H1 (cell line): ENCODE measurements around the gene CKLF. TPM values are rescaled to one million over a fixed set of nuclear protein-coding genes. Genes with fewer than 3 reads are reported as not detected.

Experiments used
- CTCF ChIA-PET: fragments of 300-600 bp; sonication (Branson Sonifier 250); formaldehyde crosslinking; loops from one replicate; lab custom pipeline; 2021; ENCODE audit not compliant: partially characterized antibody; lab: Charles Lee
- POLR2A ChIA-PET: fragments of 300-600 bp; sonication (Branson Sonifier 250); formaldehyde crosslinking; loops from one replicate; lab custom pipeline; 2021; ENCODE audit warnings: inconsistent platforms; ENCODE audit not compliant: partially characterized antibody; lab: Charles Lee
- DNase-seq, 2 experiments: peaks; one replicate each; pipeline versions ENCODE4 v3.0.0 to v3.0.0-alpha.2; 2010 to 2022; ENCODE audit warnings: low spot score in 2 of 2, low read depth in 1 of 2, mixed read lengths in 1 of 2
- FAIRE-seq: peaks from 2 replicates; lab custom pipeline; 2011; peaks lifted over from hg19 to GRCh38; lab: Jason Lieb, UNC
- H2AFZ ChIP-seq: 2 replicates; pipeline ENCODE4 v1.8.1; 2012; ENCODE audit warnings: low read length, inconsistent platforms
- H2AK5ac ChIP-seq: 2 replicates; pipeline ENCODE4 v1.6.1; 2013; ENCODE audit warnings: low read depth, low read length
- H2BK120ac ChIP-seq: replicated peaks from 2 replicates; pipeline ENCODE3; 2013; ENCODE audit warnings: low read depth, low read length, inconsistent platforms
- H2BK12ac ChIP-seq: 2 replicates; pipeline ENCODE4 v1.6.1; 2013; ENCODE audit warnings: low read depth, low read length
- H2BK15ac ChIP-seq: 2 replicates; pipeline ENCODE4 v1.6.1; 2013; ENCODE audit warnings: low read length
- H2BK20ac ChIP-seq: 2 replicates; pipeline ENCODE4 v1.6.1; 2013; ENCODE audit warnings: low read length
- H2BK5ac ChIP-seq: 2 replicates; pipeline ENCODE4 v1.6.1; 2013; ENCODE audit warnings: low read depth, low read length
- H3K14ac ChIP-seq: 2 replicates; pipeline ENCODE4 v1.6.1; 2013; ENCODE audit warnings: inconsistent platforms; ENCODE audit not compliant: insufficient read length
- H3K18ac ChIP-seq: 2 replicates; pipeline ENCODE4 v1.6.1; 2013; ENCODE audit warnings: low read length; ENCODE audit errors: extremely low read depth
- H3K23ac ChIP-seq: 2 replicates; pipeline ENCODE4 v1.6.1; 2013; ENCODE audit warnings: inconsistent platforms; ENCODE audit not compliant: insufficient read length
- H3K23me2 ChIP-seq: 2 replicates; pipeline ENCODE4 v1.6.1; 2013; ENCODE audit warnings: low read depth, low read length
- H3K27ac ChIP-seq: 2 replicates; pipeline ENCODE4 v1.6.1; 2011; ENCODE audit warnings: low read depth, low read length, inconsistent platforms
- H3K27me3 ChIP-seq, 4 experiments: replicated peaks in 1 of 4; 1 replicate in 1 of 4; 2 replicates in 3 of 4; pipeline versions ENCODE4 v1.6.1 to v1.8.1; 2011 to 2013; ENCODE audit warnings: low read length in 3 of 4, mild to moderate bottlenecking in 3 of 4, inconsistent platforms in 2 of 4, mixed read lengths in 2 of 4, moderate library complexity in 1 of 4; ENCODE audit not compliant: control insufficient read depth in 3 of 4, insufficient read depth in 3 of 4; ENCODE audit errors: extremely low read depth in 1 of 4
- H3K36me3 ChIP-seq, 4 experiments: 2 replicates each; pipeline versions ENCODE4 v1.6.1 to v1.8.1; 2011 to 2013; ENCODE audit warnings: mild to moderate bottlenecking in 4 of 4, low read length in 3 of 4, moderate library complexity in 2 of 4, control low read depth in 1 of 4, inconsistent platforms in 1 of 4; ENCODE audit not compliant: insufficient read depth in 4 of 4, control insufficient read depth in 2 of 4
- H3K4ac ChIP-seq: replicated peaks from 2 replicates; pipeline ENCODE3; 2013; ENCODE audit warnings: low read length, low read depth, mixed read lengths, inconsistent platforms; ENCODE audit not compliant: insufficient read length
- H3K4me1 ChIP-seq, 4 experiments: replicated peaks in 1 of 4; 1 replicate in 1 of 4; 2 replicates in 3 of 4; pipeline versions ENCODE4 v1.6.1 to v1.8.1; 2011 to 2013; ENCODE audit warnings: low read length in 3 of 4, inconsistent platforms in 2 of 4, mixed read lengths in 1 of 4; ENCODE audit not compliant: insufficient read depth in 4 of 4, control insufficient read depth in 3 of 4
- H3K4me2 ChIP-seq, 2 experiments: 2 replicates each; pipeline versions ENCODE4 v1.6.1 to v1.8.1; 2011 to 2013; ENCODE audit warnings: low read depth in 2 of 2, low read length in 2 of 2, control low read depth in 1 of 2, inconsistent platforms in 1 of 2, mild to moderate bottlenecking in 1 of 2; ENCODE audit not compliant: insufficient read depth in 1 of 2
- H3K4me3 ChIP-seq, 4 experiments: fragments of 200-600, 300-600 bp in 1 of 4; sonication (generic), shearing (Covaris generic), sonication (Bioruptor Twin) in 1 of 4; 2 replicates each; pipeline versions ENCODE4 v1.5.1 to v1.8.1; 2011 to 2016; ENCODE audit warnings: low read length in 4 of 4, low read depth in 3 of 4, control low read depth in 2 of 4, inconsistent platforms in 2 of 4, mild to moderate bottlenecking in 2 of 4, mixed read lengths in 1 of 4, moderate library complexity in 1 of 4; ENCODE audit not compliant: insufficient read depth in 2 of 4; ENCODE audit errors: extremely low read depth in 1 of 4
- H3K56ac ChIP-seq: replicated peaks from 2 replicates; pipeline ENCODE3; 2013; ENCODE audit warnings: low read depth, mild to moderate bottlenecking, mixed read lengths, low read length, inconsistent platforms; ENCODE audit not compliant: insufficient read length
- H3K79me1 ChIP-seq: 2 replicates; pipeline ENCODE4 v1.6.1; 2013; ENCODE audit warnings: low read depth, low read length, control low read depth
- H3K79me2 ChIP-seq, 2 experiments: 2 replicates each; pipeline versions ENCODE4 v1.6.1 to v1.8.1; 2012 to 2013; ENCODE audit warnings: low read length in 2 of 2, mild to moderate bottlenecking in 2 of 2, inconsistent platforms in 1 of 2; ENCODE audit not compliant: insufficient read depth in 2 of 2, control insufficient read depth in 1 of 2
- H3K9ac ChIP-seq, 4 experiments: replicated peaks in 1 of 4; 1 replicate in 1 of 4; 2 replicates in 3 of 4; pipeline versions ENCODE4 v1.6.1 to v1.8.1; 2011 to 2013; ENCODE audit warnings: low read depth in 3 of 4, low read length in 3 of 4, control low read depth in 2 of 4, mild to moderate bottlenecking in 2 of 4, moderate library complexity in 2 of 4, inconsistent platforms in 1 of 4; ENCODE audit errors: extremely low read depth in 1 of 4
- H3K9me3 ChIP-seq, 2 experiments: 2 replicates each; pipeline versions ENCODE4 v1.6.1 to v1.8.1; 2012 to 2013; ENCODE audit warnings: mild to moderate bottlenecking in 2 of 2, moderate library complexity in 2 of 2, control low read depth in 1 of 2, inconsistent platforms in 1 of 2, low read depth in 1 of 2, low read length in 1 of 2, mixed read lengths in 1 of 2; ENCODE audit not compliant: insufficient read depth in 2 of 2
- H4K20me1 ChIP-seq, 2 experiments: replicated peaks in 1 of 2; 2 replicates each; pipeline versions ENCODE3 to v1.8.1; 2011 to 2013; ENCODE audit warnings: inconsistent platforms in 2 of 2, low read length in 2 of 2, mild to moderate bottlenecking in 1 of 2; ENCODE audit not compliant: insufficient read depth in 2 of 2, control insufficient read depth in 1 of 2
- H4K5ac ChIP-seq: 2 replicates; pipeline ENCODE4 v1.6.1; 2013; ENCODE audit warnings: low read length, low read depth, mixed read lengths, inconsistent platforms; ENCODE audit not compliant: insufficient read length
- H4K8ac ChIP-seq: 2 replicates; pipeline ENCODE4 v1.8.0; 2013; ENCODE audit warnings: mild to moderate bottlenecking, moderate library complexity, low read length, inconsistent platforms; ENCODE audit not compliant: insufficient read depth; ENCODE audit errors: extremely low read depth
- H4K91ac ChIP-seq: replicated peaks from 2 replicates; pipeline ENCODE3; 2013; ENCODE audit warnings: low read length, mixed read lengths, inconsistent platforms; ENCODE audit not compliant: insufficient read length
- BACH1 ChIP-seq: IDR thresholded peaks from 2 replicates; pipeline ENCODE4 v1.6.1; 2012; ENCODE audit warnings: low read length, improper control_type of control experiment
- BRCA1 ChIP-seq: IDR thresholded peaks from 2 replicates; pipeline ENCODE4 v1.6.1; 2012; ENCODE audit warnings: low read depth, low read length, improper control_type of control experiment
- FOSL1 ChIP-seq: IDR thresholded peaks from 2 replicates; pipeline ENCODE4 v1.6.1; 2011; ENCODE audit warnings: mild to moderate bottlenecking, low read depth, low read length, moderate library complexity; ENCODE audit not compliant: insufficient read depth
- SIX5 ChIP-seq: IDR thresholded peaks from 2 replicates; pipeline ENCODE4 v1.6.1; 2011; ENCODE audit warnings: mild to moderate bottlenecking, low read depth, low read length
- SP1 ChIP-seq: IDR thresholded peaks from 2 replicates; pipeline ENCODE4 v1.6.1; 2011; ENCODE audit warnings: low read depth, low read length
- WGBS, 2 experiments: shearing (Covaris generic) in 1 of 2; methylation state at CpG; one replicate each; pipeline versions ENCODE4 v1.1.6 to v1.1.7; 2013 to 2015; ENCODE audit warnings: low lambda C conversion rate in 2 of 2, mixed read lengths in 2 of 2, inconsistent platforms in 1 of 2, low coverage in 1 of 2, missing lambda C conversion rate in 1 of 2; ENCODE audit not compliant: insufficient replicate concordance in 2 of 2, insufficient coverage in 1 of 2, insufficient read length in 1 of 2; ENCODE audit errors: extremely low coverage in 1 of 2, missing lambda C conversion rate in 1 of 2; 5-methylcytosine and 5-hydroxymethylcytosine counted together
- polyA plus RNA-seq, 7 experiments: library from polyadenylated mRNA; depleted of rRNA in 3 of 7; stranded (reverse) in 5 of 7; unstranded in 2 of 7; fragments of >200 nt in 5 of 7; fragments of 200-250 nt in 2 of 7; gene quantifications; 1 replicate in 5 of 7; 2 replicates in 1 of 7; 4 replicates in 1 of 7; pipeline versions ENCODE4 v1.2.1 to v1.2.3, GENCODE V29; 2011 to 2013; ENCODE audit warnings: missing spikeins in 2 of 7, mixed read lengths in 2 of 7
- total RNA-seq: library from RNA; stranded (reverse); fragmentation: NEBNext Ultra II Directional; extraction: Animal tissue kit (Norgen Biotek cat#: 25700); gene quantifications from 2 replicates; pipeline ENCODE4 v1.2.1, GENCODE V29; 2021

CKLF gene
- total and polyA plus RNA-seq, 2 of the 8 experiments (the other 6 are each of a cell fraction or from before 2014, with no cell fraction given) = 21.1 to 63.5 TPM

DNA sequence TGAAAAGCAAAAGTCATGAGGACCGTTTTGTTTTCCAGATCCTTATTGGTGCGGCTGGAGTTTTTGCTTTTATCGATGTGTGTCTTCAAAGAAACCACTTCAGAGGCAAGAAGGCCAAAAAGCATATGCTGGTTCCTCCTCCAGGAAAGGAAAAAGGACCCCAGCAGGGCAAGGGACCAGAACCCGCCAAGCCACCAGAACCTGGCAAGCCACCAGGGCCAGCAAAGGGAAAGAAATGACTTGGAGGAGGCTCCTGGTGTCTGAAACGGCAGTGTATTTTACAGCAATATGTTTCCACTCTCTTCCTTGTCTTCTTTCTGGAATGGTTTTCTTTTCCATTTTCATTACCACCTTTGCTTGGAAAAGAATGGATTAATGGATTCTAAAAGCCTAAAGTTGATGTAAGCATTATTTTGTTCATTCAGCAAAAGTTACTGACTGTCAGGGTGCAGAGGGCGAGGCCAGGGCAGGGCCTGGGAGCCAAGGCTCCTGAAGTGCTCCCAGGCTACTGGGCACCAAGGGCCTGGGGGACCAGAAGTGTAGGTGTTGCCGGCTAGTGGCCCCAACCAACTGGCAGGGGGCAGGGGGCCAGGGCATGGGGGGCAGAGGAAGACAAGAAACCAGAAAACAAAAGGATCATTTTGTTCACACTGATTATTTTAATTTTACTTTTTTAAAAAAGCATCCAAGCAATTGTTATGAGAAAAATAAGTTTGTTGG, 35.7 kb downstream of the CKLF start:
- Histone ChIP-seq H3K9ac (no peak overlapping the region), H3K14ac (no peak overlapping the region), H4K20me1 (no peaks in the 10 kb centered on the region), H3K4ac (no peak overlapping the region), H2BK5ac (no peak overlapping the region), H3K18ac (no peak overlapping the region), H3K4me3 (no peak overlapping the region), H3K4me1 (no peaks in the 10 kb centered on the region), H2BK20ac (no peak overlapping the region), H2BK15ac (no peak overlapping the region), H3K23me2 (no peaks in the 10 kb centered on the region), H3K79me1 (no peaks in the 10 kb centered on the region), H2BK12ac (no peak overlapping the region), H3K27ac (no peak overlapping the region), H3K4me2 (no peak overlapping the region), H3K79me2 (no peaks in the 10 kb centered on the region), H3K27me3 (no peaks in the 10 kb centered on the region), H3K56ac (no peak overlapping the region), H2AFZ (no peak overlapping the region), H3K36me3 (no peaks in the 10 kb centered on the region), H4K8ac (no peak overlapping the region), H2AK5ac (no peak overlapping the region), H4K91ac (no peak overlapping the region), H2BK120ac (no peak overlapping the region), H3K9me3 (no peaks in the 10 kb centered on the region), H4K5ac (no peak overlapping the region), H3K23ac (no peak overlapping the region)
- WGBS, 2 experiments = 92% methylated on average over 7 of the region's 7 CpGs; no CpG with 5 or more reads in 1 of the 2 experiments
- no peak for DNase-seq
- CTCF ChIA-PET = interaction anchor here (0.6 to 1.9 kb wide), 5 partner anchors 37 to 130 kb away, joined by 3 to 12 read pairs (median 3); no protein-coding TSS in a partner anchor
- POLR2A ChIA-PET = no interaction called here
- FAIRE-seq = no peak
- no peak for TF ChIP-seq FOSL1
- TF ChIP-seq SP1 = no peak
- no peak for TF ChIP-seq BACH1
- no peak for TF ChIP-seq BRCA1
- TF ChIP-seq SIX5 = no peak
